HL-60 (cell line): ENCODE results near the gene IL17C.

Experiments used
- CTCF ChIP-seq: IDR thresholded peaks from one replicate; pipeline ENCODE4 v1.5.1; 2011; ENCODE audit warnings: low read length, control low read depth, inconsistent platforms; ENCODE audit not compliant: insufficient read depth
- POLR2AphosphoS5 ChIP-seq: IDR thresholded peaks from 2 replicates; pipeline ENCODE4 v1.6.1; 2012; ENCODE audit warnings: low read depth

GRCh38 chr16:88608076-88608475 is 30.3 kb upstream of the IL17C start:
- TF ChIP-seq POLR2AphosphoS5 (no peak), CTCF (no peak)
